T-helper 22 cell (primary cell): ENCODE results near the gene COMMD10.
"Not testable (repeated sequence)": the region's sequence is repeated elsewhere in the genome, so short reads cannot be mapped to it uniquely, and the experiment has no call there.

Experiments
- DNase-seq: peaks from one replicate; pipeline ENCODE4 v3.0.0-alpha.2; 2020; ENCODE audit warnings: low read depth

COMMD10 gene

DNA sequence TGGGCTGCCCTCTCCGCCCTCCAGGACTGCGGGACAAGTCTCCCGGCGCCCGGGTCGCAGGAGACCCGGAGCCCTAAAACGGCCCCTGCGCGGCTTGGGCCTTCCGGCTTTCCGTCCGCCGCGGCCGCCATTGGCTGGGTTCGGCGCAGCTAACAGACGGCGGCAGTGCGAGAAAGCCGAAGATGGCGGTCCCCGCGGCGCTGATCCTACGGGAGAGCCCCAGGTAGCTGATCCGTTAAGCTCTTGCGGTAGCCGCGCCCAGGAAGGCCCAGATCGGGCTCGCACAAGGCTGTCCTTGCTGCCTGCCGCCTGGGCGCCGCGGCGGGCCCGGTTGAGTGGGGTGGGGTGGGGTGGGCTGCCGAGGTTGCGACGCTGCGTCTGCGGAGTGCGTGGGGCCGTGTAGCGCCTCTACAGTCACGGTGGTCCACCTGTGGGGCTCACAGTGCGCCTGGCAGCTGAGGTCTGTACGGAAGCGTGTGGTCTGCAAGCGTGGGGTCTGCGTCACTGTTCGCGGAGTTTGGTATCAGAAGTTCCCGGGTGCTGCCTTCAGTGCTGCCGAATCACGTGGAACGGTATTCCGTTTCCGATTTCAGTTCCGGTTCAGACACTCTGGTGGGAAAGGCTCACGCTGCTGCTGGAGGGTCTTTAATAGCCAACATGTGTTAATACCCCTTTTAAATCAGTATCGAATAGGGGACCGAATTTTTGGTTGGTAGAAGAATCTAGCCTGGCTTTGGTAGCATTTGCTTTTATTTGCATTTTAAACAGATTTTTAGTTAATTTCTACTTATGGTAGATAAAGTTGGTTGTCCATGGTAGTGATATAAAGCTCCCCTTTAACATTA is at the start of gene COMMD10:
Gene COMMD10, plus strand, starts transcription at position 155 of the 845 bp plus-strand sequence.
- peak; percentile 73 for DNase-seq

DNA sequence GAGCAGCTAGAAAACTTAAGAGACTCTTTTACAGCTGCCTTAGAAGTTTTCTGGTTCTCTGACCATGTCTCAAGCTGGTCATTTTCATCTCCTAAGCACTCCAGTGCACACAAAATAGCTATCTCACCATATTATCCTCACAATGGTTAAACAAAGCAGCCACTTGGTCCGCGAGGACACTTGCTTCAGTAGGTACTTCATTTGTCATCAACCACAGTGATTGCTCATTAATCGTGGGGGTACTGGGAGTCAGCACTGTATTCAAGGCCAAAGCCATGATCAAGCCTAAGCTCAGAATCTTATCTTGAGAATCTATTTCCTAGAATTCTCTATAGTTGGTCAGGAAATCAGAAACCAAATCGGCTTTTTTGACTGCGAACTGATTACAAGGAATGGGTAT is 49.7 kb upstream of the COMMD10 start:
- no peak for DNase-seq

DNA sequence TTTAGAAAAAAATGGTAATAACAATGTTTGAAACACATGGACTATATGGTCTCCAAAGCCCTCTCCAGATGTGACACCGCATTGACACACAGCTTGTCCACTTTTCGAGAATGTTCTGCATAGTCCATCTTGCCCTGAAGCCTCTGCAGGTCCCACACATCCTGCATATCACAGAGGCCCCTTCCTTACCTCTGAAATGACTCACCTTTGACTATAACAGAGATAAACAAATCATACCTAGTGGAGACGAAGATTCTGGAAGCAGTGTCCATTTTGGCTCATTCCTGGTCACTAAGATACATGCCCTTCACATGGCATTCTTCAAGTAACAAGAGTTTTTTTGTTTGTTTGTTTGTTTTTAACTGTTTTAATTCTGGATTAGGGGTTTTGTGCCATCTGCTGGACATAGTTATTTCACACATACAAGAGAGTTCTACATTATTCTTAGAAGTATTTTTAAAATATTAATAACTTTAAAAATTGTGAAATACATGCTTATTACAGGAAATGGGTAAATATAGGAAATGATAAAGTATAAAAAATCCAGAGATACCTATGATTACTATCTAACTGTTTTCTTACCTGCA is 47.5 kb upstream of the COMMD10 start:
- DNase-seq = no peak

DNA sequence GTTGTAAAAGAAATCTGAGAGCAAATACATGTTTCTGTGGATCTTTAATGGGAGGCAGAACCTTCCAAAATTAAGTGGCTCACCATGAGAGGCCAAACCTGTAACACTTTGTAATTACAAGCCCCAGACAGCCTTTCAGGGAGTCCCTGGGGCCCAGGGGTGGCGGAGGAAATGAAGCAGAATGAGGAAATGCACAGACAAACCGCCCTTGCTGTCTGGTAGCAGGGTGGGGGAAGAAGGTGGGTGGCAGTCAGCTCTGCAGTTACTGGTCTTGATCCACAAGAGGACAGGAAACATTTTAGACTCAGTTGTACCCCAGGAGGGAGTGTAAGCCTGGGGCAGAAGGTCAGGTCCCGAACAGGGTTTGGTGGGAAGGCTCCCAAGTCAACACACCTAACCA is 46.0 kb upstream of the COMMD10 start:
- DNase-seq = no peak

DNA sequence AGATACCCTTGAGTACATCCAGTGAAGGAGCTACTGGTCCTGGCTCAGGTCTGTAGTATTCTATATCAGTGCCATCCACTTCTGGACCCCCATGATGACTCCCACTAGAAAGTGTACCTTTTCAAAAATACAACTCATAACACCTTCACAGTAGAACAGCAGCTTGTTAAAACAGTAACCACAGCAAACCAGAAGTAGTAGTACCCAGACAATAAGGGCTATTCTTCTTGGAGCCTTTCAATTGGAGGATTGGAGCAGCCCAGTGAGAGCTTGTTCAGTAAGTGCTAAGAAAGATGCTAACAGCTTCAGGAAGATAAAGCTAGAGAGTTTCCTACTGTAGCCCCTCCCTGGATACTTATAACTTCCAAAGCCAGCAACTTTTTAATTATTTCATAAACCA is 42.5 kb upstream of the COMMD10 start:
- no peak for DNase-seq

DNA sequence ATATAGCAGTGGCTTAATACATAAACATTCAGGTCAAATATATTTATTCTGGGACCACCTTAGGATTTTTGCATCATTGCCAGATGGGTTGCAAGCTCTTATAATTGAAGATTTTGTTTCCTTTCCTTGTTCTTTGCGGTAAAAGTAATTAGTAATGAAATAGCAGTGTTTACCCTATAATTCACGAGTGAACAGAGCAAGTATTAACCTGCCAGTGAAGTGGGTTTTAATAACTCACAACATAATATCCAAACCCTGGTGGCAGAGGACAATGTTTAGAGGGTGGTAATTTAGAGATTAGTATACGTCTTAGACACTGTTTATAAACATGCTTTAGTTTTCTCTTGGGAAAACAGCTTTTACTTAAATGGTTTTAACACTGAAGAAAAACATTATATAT is 40.8 kb upstream of the COMMD10 start:
- no peak for DNase-seq

DNA sequence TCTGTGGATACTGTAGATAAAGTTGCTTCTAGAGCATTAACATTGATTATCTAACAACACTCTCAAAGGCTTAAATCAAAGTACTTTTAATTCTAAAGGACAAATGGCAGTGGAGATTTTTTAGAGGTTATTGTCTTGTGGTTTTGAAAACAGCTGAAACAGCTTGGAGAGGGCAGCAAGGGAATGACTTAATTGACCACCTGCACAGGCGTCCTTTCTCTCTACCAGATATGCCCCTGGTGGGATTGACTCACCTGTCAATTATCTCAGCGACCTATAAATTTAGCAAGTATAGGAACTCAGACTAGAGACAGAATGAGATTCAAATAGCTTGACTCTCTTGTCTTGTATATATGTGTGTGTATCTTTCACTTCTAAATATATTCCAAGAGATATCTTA is 39.0 kb upstream of the COMMD10 start:
- no peak for DNase-seq

DNA sequence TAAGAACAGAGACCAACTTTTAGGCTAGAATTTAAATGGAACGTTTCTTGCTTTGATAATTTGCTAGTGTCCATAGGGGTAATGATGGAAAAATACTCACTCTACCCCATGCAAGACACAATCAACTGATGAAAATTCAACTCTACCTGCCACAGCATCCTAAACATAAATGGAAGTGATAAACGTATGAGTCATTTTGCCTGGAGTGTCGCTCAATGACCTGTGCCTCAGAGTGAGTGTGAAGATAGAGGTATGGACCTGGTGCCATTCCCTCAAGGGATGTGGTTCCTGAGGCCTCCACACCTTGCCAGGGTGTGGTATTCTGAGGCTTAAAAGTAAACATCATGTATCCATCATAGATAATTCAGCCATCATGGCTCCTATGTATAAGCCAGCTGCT is 38.6 kb upstream of the COMMD10 start:
- DNase-seq = no peak

DNA sequence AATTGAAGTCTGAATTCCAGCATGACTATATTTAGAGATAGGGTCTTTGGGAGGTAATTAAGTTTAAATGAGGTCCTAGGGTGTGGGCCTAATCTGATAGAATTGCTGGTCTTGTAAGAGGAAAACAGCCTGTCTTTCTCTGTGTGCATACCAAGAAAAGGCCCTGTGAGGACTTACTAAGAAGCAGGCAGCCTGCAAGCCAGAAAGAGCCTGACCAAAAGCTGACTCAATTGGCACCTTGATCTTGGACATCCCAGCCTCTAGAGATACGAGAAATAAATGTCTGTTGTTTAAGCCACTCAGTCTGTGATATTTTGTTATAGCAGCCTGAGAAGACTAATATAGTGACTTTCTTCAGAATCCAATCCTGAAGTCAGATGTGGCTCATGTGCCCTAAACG is 38.0 kb upstream of the COMMD10 start:
- no peak for DNase-seq

DNA sequence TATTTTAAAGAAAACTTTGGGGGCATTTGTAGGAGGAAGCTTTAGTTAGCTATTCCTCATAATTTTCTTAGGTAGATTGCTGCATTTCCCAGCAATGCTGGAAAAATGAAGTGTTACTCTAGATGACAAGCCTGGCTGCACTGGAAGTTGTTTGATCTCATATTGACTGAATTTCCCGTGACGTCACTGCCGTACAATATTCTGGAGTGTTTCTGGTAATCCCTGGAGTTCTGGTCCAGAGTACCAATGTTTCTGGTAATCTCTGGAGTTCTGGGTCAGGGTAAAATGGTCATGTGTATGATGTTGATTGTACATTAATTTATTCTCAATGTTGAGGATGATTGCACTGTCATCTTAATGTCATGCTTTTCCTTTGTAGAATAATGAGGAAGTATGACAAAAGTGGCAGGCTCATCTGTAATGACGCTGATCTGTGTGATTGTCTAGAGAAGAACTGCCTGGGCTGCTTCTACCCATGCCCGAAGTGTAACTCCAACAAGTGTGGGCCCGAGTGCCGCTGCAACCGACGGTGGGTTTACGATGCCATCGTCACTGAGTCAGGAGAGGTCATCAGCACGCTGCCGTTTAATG is 26.4 kb upstream of the COMMD10 start:
- no peak for DNase-seq

DNA sequence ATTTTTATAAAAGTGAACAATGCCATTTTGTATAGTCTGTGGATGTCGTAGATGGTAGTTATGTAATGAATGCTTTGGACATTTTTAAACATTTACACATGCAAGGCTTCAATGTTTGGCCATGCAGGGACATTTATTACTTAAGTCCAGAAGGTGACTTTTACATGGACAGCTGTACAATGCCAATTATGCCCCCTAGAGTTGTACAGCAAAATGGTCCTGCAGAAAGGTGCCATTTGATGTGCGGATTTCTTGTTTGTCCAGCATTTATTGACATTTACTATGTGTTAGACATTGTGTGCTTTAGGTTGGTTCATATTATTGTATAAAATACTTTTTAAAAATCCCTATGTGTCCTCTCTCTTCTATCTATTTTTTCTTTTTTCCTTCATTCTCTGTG is 22.5 kb upstream of the COMMD10 start:
- DNase-seq = no peak

DNA sequence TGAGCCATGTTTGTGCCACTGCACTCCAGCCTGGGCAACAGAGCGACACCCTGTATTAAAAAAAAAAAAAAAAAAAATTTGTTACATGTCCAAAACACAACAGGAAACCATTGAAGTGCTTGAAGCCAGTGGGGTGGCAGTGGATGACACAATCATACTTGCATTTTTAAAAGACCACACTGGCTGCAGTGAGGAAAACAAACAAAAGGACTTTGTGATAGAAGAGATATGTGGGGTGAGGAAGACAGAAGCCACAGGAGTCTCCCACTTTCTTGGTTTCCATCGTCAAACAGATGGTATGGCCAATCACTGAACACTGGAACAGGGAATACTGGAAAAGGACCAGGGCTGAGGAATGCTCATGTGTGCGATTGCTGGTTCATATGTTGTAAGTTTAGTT is 20.9 kb upstream of the COMMD10 start:
- DNase-seq = no peak

DNA sequence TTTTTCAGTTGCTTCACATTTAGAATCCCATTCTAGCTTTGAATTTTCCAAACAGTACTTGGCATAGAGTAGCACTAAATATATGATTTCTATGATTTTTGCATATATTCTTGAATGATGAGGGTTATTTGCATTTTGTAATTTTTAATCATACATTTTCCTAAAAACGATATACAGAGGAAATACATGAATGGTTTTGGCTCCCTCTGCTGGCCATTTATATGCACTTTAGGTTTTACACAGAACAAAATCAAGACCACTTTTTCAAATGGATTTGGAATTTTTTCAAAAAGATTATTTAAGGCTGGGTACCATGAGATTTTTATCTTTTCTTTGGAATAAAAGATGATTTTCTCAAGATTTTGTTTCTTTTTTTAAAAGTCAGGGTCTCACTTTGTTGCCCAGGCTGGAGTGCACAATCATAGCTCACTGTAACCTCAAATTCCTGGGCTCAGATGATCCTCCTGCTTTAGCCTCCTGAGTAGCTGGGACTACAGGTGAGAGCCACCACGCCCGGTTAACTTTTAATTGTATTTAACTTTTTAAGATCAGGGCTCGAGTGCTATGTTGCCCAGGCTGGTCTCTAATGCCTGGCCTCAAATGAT is 16.7 kb upstream of the COMMD10 start:
- no peak for DNase-seq

DNA sequence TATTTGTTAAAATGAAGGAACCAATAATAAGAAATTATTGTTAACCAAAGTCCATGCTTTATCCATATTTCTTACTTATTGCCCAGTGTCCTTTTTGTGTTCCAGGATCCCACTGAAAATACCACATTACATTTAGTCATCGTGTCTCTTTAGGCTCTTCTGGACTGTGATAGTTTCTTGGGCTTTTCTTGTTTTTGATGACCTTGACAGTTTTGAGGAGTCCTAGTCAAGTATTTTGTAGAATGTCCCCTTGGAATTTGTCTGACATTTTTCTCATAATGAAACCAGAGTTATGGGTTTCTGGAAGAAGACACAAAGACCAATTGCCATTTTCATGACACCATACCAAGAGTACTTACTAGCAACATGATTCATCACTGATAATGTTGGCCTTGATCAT is 13.6 kb upstream of the COMMD10 start:
- no peak for DNase-seq

DNA sequence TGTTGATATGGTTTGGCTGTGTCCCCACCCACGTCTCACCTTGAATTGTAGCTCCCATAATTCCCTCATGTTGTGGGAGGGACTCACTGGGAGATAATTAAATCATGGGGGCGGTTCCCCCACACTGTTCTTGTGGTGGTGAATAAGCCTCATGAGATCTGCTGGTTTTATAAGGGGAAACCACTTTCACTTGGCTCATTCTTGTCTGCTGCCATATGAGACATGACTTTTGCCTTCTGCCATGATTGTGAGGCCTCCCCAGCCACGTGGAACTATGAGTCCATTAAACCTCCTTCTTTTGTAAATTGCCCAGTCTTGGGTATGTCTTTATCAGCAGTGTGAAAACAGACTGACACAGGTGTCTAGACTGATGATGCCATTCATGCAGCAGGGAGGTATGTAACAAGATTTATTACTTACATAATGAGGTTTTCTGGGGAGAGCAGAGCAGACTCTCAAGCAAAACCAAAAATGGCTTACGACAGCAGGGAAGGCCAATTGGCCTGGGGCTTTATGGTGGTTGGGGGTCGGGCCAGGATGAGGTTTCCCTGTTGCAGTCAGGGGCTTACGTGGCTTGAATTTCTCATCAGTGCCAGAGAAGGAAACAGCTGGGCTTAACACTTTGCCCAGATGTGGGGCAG is 9.5 kb upstream of the COMMD10 start:
- DNase-seq = no peak

DNA sequence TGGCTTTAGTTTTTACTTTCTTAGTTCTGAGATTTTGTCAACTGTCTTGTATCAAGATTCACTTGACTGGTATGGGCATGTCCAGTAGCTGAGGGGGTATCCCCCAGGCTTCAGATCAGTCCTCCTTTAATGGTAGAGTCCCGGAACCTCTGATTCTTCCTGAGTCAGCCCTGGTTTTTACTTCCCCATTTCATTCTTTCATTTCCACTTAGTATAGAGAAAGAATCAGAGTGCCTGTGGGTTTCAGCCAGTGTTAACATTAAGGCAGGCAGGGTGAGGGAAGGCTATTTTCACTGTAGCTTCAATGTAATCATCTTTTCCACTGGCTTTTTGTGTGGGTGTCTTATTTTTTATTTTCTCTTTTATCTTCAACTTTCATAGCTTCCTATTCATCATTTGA is 8.3 kb upstream of the COMMD10 start:
- DNase-seq = no peak

DNA sequence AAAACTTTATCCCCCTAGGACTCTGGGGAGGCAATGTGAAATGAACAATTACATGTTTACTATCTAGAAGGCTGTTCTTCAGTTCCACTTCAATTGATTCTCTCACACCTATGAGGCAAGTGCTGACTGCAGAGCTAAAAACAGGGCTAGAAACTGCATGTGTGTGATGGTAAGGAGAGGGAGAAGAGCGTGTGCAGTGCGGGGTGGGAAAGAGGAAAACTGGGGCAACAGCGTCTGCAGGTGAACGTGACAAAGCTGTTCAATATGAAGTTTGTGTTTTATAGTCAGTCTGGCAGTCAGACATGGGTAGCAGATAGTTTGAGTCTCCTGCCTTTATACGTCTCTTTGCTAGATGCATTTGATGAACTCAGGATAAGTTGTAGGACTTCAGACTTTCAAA is 6.6 kb upstream of the COMMD10 start:
- DNase-seq = no peak

DNA sequence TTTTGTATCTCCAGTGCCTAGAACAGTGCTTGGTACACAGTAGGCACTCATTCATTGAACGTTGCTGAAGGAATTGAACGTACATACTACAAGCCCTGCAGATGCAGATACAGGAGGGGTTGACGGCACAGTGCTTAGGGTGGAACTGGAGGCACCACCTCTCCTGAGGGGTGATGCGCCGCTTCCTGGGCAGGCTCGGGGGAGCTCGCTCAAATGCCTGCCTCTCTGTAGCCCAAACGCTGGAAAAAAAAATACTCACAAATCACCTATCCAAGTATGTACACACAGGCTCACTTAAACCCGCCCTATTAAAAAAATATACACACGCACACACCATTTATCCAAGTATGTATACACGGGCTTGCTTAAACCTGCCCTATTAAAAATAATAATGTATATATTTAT is 536 bp upstream of the COMMD10 start:
- DNase-seq = no peak

DNA sequence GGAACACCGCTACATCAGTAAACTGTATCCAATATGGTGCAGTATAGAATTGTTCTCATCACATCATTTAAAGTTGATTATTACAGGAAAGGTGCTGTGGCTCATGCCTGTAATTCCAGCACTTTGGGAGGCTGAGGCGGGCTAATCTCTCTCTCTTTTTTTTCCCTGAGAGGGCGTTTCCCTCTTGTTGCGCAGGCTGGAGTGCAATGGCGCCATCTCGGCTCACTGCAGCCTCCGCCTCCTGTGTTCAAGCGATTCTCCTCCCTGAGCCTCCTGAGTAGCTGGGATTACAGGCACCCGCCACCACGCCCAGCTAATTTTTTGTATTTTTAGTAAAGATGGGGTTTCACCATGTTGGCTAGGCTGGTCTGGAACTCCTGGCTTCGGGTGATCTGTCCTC is 1.5 kb downstream of the COMMD10 start:
- not testable (repeated sequence) for DNase-seq

DNA sequence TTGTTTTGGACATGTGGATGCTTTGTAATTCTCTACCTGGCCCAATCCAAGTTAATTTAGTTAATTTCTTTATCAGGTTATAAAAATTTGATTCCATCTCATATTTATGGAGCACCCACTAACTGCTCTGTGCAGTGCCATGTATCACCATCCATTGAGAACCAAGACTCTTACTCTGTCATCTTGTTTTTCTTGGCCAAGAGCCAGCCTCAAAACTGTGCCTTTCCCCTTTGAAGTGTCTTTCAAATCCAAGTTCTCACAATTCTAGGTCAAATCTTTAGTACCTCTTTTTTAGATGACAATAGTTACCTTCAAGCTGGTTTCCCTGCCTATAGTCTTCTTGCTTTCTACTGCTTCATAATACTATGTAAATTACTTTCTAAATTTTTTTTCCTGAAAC is 3.2 kb downstream of the COMMD10 start:
- no peak for DNase-seq

DNA sequence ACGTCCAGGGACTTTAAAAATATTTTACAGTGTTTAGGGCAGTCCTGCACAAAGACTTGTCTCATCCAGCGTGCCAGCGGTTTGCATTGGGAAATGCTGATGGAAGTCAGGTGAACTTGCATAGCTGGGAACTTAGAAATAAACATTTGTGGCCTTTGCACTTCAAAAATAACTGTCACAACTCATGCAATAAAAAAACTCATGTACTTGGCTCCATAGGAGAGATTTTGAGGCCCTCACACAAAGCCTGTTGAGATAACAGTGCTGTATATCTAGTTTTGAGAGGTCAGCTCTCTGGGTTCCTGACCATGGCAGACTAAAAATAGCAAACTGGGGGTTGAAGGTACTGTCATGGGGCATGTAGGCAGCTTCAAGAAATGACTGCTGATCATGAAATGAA is 5.5 kb downstream of the COMMD10 start:
- no peak for DNase-seq

DNA sequence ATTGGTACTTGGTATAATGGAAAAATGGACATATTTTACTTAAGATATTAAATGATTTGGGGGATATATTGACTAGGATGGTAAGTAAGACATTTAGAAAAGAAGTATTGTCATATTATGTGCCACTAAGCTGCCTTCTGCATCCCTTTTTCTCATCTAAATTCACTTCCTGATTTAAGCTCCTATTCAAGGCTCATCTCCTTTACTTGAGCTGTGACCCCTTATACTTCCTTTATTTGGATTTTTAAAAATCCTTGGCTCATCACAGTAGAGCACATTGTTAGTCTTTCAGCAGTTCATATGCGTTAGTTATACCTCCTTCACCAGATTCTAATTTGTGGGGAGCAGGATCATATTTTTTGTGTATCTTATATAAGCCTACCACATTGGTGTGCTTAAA is 6.6 kb downstream of the COMMD10 start:
- no peak for DNase-seq

DNA sequence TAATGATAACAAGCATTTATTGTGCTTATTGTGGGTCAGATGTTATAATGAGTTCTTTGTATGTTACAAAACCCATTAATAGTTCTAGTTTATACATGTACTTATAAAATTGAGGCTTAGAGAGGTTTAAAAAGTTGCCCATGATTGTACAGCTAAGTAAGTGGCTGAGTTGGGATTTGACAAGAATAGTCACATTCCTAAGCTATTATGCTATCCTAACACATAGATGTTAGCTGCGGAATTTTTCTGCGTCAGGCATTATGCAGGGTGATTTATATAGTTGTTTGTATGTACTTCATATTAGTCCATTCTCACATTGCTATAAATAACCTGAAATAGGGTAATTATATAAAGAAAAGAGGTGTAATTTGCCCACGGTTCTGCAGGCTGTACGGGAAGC is 12.5 kb downstream of the COMMD10 start:
- DNase-seq = no peak
